GM19455 (cell line): ENCODE measurements around the gene IL1RL1.
"Not testable (repeated sequence)": the region's sequence is repeated elsewhere in the genome, so short reads cannot be mapped to it uniquely, and the experiment has no call there.

ENCODE experiments used
- ATAC-seq: cut with Tn5 transposase; IDR thresholded peaks from one replicate; pipeline ENCODE4 v1.9.1; 2021; ENCODE audit not compliant: unreplicated experiment

The IL1RL1 gene

DNA sequence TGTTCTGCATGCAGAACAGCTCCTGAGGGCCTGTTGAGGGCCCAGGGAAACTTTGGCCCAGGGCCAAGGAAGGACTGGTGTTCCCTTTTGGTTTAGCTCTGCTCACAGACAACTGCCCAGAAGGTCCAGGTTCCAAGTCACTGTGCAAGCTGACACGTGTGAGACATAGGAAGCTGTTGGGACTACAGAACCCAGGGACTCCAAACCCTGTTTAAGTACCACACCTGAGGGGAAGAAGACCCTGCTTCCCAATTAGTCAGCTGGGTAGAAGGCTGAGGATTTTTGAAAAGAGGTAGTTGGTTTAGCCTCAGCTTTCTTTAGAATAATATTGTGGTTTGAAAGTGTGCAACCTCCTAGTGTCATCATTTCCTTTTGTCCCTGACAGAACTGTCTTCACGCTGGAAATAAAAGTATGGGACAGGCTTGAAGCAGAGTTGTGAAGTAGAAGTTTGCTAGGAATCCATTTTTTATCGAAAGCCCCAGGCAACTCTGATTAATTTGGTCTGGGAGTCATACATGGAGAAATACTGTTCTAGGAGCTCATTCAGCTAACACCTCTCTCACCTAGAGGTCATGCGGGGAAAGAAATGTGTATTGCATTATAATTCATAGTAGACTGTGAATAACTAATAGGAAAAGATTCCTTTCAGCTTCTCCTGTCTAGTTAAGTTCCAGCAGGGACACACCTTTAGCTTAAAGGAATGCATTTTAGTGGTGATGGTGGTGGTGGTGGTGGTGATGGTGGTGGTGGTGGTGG, 19.9 kb upstream of the IL1RL1 start:
- ATAC-seq: no peak

DNA sequence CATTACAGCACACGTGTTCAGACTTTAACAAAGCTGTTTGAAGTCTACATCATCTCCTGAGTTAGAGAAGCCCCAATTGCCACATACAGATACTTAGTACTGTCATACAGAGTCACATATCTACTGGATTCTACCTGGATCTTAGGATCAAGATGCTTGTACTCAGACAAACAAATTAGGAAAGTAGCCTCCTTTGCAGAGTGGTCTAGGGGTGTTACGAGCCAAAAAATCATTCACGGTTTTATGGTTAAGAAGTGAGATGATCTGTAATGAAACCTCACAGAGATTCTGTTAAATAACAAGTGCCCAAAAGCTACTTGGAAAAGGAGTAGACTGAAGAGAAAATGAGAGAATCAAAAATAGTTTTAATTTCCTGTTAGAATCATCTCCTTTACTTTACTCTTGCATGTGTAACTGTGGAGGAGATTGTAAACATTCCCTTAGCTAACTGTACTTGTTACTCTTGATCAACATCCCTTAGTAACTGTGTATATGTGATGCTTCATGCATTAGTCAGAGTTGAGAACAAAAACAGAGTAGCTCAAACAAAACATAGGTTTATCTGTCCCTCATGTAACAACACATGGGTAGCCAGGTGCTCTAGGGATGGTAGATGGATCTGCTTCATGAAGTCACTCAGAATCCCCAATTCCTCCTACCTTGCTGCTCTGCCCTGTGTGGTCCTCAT, 16.4 kb upstream of the IL1RL1 start:
- ATAC-seq: no peak

DNA sequence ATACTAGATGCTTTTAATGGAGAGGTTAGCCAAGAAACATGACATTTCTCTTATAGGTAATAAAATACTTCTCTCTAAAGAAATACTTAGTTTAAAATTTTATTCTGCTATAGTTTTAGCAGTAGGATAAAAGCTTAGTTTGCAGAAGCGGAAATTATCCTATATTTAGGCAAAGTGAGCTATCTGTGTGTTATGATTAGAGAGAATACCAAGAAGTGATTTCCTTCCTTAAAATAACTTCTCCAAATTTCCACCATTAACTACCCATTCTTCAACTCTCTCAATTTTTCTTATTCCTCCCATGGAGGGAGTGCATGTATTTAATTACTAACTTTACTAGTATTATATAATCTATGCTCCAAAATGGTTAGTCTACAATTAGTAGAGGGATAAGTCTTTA, 15.8 kb upstream of the IL1RL1 start:
- ATAC-seq: no peak

DNA sequence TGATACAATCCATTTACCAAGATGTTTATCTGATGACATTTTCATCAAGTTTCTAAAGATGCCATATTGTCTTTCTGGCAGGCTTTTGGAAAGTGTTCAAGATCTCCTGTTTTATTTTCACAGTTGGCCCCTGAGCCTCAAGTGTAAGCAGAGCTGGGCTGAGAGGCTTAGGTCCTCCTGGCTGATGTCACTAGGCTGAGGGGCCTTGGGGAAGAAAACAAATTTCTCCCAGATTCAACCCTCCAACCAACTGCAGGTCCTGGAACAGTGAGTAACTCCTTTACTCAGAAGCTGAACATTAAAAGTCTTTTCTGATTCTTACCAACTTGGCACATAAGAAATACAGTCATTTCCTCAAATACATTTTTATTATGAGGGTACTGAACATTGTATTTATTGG, 14.9 kb upstream of the IL1RL1 start:
- ATAC-seq: no peak

DNA sequence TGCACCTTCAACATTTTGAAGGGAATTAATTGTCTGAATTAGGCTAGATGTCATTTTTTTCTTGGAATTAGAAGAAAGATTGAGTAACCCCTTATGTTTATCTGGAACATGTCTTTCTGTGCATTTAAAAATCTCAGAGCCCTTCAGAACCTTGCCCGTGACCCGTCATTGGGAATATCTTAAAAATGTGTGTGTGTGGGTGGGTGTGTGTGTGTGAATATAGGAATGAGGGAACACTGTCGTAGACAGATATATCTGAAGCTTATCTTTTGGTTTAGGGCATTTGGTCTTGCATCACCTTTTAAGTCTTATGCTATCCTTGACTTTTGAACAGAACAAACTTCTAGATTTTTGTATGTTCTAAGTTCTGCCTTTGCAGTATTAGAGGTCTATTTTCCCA, 13.5 kb upstream of the IL1RL1 start:
- ATAC-seq: no peak

DNA sequence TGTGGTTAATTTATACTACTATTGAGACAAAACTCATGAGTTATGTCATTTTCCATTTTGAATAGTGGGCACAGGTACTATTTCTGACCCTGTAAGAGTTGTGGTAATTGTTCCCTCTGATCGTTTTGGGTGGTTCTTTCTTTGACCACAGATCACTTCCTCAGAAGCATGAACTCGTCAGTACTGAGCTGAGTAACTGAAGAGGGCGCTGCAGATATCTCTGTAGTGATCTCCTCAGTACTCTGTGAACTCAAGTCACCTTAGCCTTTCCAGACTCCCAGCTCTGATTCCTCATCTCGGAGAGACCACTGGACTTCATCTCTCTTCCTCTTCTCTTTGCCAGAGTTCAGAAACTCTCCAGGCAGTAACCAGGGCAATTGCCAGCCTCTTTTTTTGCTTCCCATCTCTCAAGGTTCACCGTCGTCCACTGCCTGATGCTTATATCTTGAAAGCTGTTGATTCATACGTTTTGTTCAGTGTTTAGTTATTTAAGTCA, 9.4 kb upstream of the IL1RL1 start:
- peak; percentile 79 for ATAC-seq

DNA sequence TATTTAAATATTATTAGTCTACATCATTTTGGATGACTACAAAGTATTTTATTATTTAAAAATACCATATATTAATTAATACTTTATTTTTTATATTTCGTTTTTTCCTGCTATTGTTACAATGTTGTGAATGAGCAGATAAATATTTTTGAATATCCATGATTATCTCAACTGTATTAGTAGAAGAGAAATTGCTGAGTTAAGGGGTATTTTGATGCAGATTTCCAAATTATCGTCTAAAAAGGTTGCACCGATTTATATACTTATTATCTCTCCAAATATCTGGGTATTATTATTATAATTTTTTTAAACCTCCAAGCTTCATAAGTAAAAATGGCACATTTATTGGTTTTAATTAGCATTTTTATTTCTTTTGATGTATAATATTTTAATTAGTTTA, 8.9 kb upstream of the IL1RL1 start:
- ATAC-seq: no peak

DNA sequence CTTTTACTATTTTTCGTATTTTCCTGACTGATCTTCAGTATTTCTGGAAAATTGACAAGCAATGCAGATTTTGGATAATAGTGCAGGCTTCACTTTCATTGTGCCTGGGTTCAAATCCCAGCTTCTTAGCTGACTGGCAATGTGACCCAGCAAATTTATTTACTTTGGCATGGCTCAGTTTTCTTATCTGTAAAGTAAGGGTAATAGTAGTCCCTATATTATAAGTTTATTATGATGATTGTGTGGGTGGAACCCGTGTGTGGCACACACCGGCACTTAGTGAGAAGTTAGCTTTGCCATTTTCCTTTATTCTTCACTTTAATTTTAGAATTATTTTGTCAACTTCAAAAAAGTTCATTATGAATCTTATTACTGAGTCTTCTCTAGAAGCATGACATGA, 7.8 kb upstream of the IL1RL1 start:
- ATAC-seq: no peak

DNA sequence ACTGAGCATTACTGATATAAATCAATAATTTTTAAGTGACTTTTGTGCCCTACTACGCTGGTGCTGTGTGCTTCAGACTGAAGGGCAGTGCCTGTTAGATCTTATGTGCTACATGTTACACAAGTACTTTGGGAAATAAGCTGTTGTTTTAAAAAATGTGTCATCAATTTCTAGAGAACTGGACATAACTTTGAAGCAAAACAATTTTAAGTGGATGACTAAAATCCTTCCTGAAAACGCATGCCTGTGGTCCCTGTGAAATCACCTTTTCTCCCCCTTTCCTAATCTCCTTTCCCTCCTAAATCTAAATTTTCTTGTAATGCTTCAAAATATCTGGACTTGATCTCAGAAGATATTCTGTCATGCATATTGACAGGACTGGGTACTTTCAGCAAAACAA, 7.1 kb upstream of the IL1RL1 start:
- no peak for ATAC-seq

DNA sequence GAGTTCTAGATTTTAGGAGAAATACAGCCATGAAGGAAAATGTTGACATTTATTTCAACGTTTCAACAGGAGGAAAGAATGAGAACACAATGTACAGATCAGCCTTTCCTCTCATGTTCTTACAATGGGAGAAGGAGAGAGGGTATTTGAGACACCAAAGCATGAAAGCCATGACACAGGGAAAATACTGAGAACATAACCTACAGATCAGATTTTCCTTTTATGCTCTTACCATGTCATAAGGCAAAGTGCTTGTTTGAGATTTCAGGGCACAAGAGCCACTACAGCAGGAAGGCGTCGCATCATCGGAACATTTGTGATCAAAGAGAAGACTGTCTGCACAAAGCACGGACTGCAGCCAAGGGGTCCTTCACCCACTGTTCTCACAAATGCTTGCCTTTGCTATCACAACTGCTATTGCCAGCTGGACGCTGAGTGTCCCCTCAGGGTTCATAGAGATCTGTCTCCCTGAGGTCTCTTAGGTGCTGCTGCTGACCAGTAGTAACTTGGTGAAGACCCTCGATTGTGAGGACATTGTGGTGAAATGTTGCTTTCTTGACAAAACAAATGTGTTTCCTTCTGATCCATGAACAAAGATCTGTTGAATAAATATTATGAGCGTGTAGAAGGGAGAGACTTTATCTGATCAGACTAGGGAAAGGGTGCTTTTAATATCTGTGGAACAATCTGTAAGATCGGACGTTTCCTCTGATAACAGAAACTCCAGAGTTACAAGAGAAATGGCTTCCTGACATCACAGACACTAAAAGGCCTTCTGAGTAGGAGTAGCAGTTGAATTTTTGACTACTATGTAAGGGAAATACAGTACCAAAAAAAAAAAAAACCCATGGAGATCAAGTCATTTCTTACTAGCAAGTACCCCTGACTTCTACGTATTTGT, 6.4 kb upstream of the IL1RL1 start:
- ATAC-seq: no peak

DNA sequence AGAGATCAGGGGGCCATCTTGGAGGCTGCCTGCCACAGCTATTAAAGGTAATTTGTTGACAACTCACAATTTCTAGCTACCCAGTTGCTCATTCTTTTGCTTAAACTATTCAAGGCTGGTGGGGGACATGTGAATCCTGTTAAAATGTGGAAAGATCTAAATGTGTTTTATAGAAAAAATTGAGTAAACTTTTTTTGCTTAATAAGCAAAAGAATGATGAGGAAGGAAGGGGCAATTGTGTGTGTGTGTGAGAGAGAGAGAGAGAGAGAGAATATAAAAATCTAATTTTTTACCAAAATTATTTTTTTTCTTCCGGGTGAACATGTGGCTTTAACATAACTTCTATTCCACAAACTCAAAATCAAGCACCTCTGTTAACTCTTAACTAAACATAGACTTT, 5.2 kb upstream of the IL1RL1 start:
- no peak for ATAC-seq

DNA sequence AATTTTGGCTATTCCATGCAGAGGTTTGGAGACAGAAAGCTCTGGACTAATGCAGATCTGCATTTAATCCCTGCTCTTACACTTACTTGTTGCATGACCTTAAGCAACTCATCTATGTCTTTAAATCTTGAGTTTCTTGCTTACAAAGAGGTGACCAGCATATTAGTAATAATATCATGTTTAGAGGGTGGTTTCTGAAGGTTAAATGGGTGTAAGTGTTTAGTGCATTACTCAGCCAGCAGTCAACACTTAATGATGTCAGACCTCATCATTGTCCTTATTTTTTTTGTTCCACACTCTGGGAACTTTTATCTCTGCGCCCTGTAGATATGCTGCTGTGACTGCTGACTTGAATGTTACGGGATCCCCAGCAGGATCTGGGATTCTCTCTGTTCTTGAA, 1.7 kb downstream of the IL1RL1 start:
- no peak for ATAC-seq

DNA sequence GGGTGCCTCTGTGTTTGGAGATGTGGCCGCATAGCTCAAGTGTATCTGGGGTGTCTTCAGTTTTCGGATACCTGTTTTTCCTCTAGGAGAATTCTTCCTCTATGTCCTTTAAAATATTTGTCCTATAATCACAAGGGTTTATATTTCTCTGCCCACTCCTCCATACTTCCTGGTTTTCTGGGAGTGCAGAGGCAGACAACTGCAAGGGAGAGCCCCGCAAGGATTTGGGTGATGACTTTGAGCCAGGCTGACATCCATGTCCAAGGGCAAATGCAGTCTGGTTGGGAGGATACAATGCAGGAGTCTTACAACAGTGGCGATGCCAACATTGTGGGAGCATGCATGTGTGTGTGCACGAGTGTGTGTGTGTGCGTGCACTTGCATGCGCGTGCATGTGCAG, 2.1 kb downstream of the IL1RL1 start:
- ATAC-seq: no peak

DNA sequence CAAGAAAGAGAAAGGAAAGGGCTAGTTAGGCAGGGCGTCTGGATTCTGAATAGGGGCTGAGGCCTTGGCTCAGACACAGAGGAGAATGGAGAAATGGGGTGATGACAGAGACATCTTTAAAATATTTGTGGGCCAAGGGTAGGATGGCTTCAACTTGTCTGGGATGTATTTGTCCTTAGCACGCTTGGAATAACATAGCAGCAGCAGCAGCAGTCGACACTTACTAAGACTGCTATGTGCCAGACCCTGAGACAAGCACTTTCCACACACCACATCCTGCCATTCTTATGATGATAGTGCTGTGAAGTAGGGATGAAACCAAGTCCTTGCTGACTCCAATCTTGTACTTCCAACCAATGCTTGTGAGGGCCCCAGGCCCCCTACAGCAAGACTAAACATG, 2.6 kb downstream of the IL1RL1 start:
- no peak for ATAC-seq

DNA sequence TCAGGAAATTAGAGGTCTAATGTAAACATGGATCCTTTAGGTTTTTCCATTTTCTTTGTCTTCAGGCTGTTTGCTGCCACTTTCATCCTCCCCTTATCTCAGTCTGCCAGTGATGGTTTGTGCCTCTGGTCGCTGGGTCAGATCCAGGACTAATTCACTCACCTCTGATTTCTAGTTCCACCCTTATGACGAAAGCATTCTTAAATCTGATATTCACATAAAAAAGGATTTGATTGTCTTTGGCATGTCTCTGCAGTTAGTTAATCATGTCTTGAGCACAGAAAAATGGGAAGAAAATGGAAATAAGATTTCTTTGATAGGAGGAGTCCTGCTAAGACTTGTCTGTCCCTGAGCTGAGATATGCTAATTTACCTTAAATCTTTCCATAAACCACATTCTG, 4.6 kb downstream of the IL1RL1 start:
- no peak for ATAC-seq

DNA sequence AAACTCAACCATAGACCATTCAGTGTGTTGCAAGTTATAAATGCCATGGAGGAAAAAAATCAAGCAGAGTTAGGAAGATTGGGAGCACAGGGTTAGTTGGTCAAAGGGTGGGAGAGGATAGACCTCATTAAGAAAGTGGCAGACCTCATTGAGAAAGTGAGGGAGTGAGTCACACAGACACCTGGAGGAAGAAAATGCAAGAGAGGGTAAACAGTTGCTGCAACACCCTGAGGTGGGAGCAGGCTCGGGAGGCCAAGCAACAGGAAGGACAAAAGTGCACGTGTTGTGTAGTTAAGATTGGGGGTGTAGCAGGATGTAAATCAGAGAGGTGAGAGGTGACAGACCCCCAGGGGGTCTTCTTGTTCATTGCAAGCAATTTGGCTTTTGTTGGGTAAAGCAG, 6.4 kb downstream of the IL1RL1 start:
- ATAC-seq: no peak

DNA sequence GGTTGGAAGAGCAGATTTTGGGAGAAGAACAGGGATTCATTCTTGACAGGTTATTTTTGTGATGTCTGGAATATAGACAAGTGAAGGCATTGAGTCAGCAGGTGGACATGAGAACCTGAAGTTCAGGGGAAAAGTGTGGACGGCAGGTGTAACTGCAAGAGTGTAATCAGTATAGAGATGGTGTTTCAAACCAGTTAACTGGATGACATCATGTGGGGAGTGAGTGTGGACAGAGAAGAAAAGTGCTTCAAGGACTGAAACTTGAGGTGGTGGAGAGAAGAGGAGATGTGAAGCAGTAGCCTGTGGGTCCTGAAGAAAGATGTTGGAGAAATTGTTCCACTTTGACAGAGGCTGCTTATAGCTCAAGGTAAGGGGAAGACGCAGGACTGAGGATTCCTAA, 7.1 kb downstream of the IL1RL1 start:
- no peak for ATAC-seq

DNA sequence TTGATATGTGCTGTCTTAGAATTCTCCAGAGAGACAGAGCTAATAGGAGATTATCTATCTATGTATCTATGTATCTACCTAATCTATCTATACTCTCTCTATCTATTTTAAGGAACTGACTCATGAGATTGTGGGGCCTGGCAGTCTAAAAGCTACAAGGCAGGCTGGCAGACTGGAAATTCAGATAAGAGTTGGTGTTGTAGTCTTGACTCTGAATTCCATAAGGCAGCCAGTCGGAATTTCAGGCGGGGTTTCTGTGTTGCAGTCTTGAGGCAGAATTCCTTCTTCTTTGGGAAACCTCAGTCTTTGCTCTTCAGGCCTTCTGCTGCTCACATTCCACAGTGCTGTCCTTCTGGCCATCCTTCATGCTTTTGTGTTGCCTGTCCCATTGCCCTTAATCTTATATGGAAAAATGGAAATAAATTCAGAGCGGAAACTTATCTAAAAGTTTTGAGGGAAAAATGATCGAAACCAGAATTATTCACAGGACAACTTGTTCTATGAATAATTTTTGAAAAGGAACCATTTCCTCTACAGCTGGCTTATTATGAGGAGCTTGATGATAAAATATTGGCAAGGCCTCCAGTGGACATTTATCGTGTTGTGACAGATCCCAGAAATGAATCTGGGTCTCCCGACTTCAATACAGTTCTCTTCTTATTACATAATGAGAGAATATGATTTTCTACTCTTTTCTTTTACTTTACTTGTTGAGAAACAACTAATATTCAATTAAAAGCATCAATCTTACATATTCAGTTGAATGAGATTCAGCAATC, 10.8 kb downstream of the IL1RL1 start:
- ATAC-seq: no peak

DNA sequence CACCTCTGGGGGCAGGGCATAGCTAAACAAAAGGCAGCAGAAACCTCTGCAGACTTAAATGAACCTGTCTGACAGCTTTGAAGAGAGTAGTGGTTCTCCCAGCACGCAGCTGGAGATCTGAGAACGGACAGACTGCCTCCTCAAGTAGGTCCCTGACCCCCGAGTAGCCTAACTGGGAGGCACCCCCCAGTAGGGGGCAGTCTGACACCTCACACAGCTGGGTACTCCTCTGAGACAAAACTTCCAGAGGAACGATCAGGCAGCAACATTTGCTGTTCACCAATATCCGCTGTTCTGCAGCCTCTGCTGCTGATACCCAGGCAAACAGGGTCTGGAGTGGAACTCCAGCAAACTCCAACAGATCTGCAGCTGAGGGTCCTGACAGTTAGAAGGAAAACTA, 13.6 kb downstream of the IL1RL1 start:
- ATAC-seq: not testable (repeated sequence)

DNA sequence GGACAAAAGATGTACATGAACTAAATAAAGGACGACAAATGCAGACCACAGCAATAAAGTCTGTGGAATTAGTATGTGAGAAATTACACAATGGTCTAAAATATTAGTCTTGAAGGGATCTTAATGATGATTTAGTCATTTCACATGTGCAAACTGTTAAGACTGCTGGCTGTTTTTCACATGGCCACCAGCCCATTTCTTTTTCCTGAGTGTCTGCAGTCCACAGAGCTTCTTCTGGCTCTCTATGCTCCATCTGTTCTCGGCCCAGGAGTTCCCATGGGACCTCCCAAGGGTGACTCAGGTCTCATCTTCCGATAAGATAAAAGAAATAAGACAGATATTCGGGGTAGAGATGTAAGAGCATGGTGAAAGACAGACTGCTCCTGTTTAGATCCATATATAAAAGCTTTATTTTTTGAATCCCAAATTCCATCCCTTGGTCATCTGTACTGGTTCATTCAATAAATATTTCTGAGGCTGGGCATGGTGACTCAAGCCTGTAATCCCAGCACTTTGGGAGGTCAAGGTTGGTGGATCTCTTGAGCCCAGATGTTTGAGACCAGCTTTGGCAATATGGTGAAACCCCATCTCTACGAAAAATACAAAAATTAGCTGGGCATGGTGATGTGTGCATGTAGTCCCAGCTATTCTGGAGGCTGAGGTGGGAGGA, 20.1 kb downstream of the IL1RL1 start:
- ATAC-seq: no peak
